GM13977 (cell line): ENCODE results near the gene PARD3B.

Experiments used
- DNase-seq: peaks from one replicate; pipeline ENCODE4 v3.0.0; 2012; ENCODE audit warnings: low spot score
- in situ Hi-C: fragments of 300-500 bp; cut with MboI; formaldehyde crosslinking; loops from one replicate; pipeline ENCODE4 v1.12.0; 2022; ENCODE audit warnings: low sequenced_read_pairs, low pct_unique_long_range_greater_than_20kb, mixed read lengths, inconsistent platforms; ENCODE audit not compliant: unreplicated experiment
- TF ChIP-seq, protein P1 (sequence below): IDR thresholded peaks from 2 replicates; pipeline ENCODE4 v1.5.1; 2012; ENCODE audit warnings: mild to moderate bottlenecking, control low read depth; ENCODE audit not compliant: insufficient read depth; ENCODE audit errors: extremely low read depth, missing control alignments

The PARD3B gene

DNA sequence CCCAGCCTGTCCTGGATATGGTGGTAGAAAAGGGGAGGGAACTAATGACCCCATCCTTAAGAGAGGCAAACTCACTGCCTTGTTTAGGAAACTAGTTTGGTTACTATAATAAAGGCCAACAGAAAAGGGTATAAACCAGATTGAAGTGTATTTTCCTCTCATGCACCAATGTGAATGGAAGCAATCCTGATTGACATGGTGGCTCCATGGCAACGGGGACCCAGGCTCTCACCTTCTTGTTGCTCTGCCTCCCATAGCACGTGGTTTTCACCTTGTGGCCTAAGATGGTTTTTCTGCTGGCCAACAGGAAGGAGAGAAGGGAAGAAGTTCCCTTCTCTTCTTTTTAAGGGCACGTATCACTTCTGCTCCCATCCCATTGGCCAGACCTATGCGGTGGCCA lies 1069.7 kb downstream of the PARD3B start:
- TF ChIP-seq, protein P1, sequence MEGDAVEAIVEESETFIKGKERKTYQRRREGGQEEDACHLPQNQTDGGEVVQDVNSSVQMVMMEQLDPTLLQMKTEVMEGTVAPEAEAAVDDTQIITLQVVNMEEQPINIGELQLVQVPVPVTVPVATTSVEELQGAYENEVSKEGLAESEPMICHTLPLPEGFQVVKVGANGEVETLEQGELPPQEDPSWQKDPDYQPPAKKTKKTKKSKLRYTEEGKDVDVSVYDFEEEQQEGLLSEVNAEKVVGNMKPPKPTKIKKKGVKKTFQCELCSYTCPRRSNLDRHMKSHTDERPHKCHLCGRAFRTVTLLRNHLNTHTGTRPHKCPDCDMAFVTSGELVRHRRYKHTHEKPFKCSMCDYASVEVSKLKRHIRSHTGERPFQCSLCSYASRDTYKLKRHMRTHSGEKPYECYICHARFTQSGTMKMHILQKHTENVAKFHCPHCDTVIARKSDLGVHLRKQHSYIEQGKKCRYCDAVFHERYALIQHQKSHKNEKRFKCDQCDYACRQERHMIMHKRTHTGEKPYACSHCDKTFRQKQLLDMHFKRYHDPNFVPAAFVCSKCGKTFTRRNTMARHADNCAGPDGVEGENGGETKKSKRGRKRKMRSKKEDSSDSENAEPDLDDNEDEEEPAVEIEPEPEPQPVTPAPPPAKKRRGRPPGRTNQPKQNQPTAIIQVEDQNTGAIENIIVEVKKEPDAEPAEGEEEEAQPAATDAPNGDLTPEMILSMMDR, result no peak
- no peak for DNase-seq
- in situ Hi-C loops, result no loop called here

DNA sequence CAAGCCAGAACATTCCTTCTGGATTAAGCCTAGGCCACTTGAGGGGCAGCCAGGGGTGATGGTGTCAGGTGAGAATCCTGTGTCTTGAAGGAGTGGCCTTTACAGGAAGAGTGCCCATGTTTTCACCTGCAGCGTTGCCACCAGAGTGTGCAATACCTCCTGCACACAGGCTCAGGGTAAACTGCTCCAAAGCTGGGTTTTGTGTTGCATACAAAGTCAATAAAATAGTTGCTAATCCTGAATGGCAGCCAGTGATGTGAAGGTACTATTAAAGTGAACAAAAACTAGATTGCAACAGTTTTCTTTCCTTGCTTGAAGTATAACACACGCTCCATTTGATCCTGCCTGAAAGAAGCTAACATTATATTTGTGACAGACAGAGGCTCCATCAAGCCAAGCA lies 1072.6 kb downstream of the PARD3B start:
- DNase-seq, result no peak
- TF ChIP-seq, protein P1, result no peak
- in situ Hi-C loops, result no loop called here

DNA sequence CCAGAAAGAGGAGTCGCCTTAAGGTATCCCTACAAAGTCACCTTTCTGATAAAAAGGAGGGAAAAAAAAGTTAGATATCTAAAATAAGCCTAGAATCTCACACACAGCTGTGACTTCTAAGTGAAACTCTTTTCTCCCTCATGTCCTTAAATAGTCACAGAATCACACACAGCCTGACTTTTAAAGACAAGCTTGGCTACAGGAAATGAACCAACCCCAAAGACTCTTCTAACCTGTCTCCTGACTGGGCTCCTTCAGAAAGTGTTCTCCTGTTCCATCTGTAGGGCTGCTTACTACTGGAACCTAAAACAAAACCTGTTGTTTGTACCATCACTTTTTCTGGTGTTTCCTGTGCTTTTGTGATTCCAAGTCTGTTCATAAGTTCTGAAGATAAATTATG lies 1074.3 kb downstream of the PARD3B start:
- DNase-seq, result no peak
- in situ Hi-C loops, result no loop called here
- TF ChIP-seq, protein P1, result no peak

DNA sequence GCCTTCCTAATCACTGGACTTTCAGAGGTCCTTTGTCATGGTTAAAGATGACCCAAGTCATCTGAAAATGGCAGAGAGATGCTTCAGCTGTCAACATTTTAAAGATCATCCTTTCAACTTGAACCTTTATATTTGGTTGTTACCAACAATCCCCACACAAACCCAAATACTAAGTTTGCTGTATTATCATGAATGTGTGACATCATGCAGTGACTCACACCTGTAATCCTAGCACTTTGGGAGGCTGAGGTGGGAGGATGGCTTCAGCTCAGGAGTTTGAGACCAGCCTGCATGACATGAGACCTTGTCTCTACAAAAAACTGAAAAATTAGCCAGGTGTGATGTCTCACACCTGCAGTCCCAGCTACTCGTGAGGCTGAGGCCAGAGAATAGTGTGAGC lies 1081.8 kb downstream of the PARD3B start:
- no peak for DNase-seq
- TF ChIP-seq, protein P1, result no peak
- in situ Hi-C loops, result no loop called here

DNA sequence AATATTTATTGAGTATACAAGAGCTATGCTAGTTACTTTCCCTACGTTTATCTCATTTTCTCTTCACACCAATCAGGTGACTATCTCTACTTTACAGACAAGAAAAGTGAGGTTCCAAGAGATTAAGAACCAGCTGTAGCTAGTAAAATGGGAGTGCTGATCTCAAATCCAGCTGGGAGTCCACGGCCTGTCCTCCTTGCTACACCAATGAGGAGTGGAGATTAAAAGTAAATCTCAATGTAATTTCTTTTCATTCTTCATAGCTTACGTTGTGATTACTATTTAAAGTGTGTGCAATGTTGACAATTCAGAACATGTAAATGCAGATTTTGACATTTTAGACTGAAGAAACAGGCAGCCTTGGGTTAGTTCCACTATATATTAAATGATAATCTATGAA lies 1083.1 kb downstream of the PARD3B start:
- DNase-seq, result no peak
- TF ChIP-seq, protein P1, result no peak
- in situ Hi-C loops, result no loop called here

DNA sequence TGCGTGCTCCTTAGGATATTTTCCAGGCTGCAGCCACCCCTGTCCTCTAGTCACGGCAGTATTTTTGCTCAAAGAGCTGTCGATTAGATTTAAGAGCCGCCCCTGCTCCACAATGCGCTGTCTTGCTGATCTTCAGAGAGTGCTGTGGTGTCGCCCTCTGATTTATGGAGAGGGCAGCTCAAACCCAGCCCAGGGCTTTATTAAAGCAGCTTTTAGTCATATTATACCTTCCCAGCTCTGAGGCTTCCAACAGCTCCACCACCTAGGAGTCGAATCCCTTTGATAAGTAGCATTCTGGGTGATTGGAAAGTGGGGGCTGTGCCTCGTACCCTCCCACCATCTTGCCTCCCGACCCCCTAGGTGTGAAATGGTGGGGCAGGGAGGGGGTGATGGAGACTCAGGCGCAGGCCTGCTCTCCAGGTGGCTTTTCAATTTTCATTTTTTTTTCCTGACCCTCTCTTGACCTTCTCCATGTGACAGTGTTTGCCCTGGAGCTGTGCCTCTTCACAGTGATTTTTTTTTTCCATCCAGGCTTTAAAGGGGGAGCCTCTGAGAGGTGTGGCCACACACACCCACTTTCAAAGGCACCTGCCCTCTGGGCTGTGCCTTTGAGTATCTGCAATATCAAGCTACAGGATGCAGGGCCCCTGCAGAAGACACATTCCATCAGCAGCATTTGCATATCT lies 1084.0 kb downstream of the PARD3B start:
- in situ Hi-C loops, result no loop called here
- no peak for DNase-seq
- TF ChIP-seq, protein P1, result no peak
